PC-9 (cell line): Measurements from ENCODE around the gene MAN1C1. TPM values are rescaled to one million over a fixed set of nuclear protein-coding genes. Genes with fewer than 3 reads are reported as not detected.
A peak's percentile ranks its signal among the peaks of the same experiment; 100 is the strongest.

ENCODE experiments used
- BruUV-seq: library from RNA; stranded (reverse); fragments of 400-500 nt; replicated peaks from 2 replicates; lab custom pipeline; 2021; lab: Mats Ljungman, UMichigan
- CTCF ChIA-PET: fragments of 300-600 bp; sonication (Branson Sonifier 250); formaldehyde crosslinking; loops from one replicate; lab custom pipeline; 2022; ENCODE audit warnings: antibody characterized with exemption; lab: Charles Lee
- POLR2A ChIA-PET: fragments of 300-600 bp; sonication (Branson Sonifier 250); formaldehyde crosslinking; loops from one replicate; lab custom pipeline; 2022; ENCODE audit warnings: antibody characterized with exemption; ENCODE audit not compliant: unreplicated experiment; lab: Charles Lee
- DNase-seq, 2 experiments: peaks; one replicate each; pipeline versions ENCODE4 v3.0.0 to v3.0.0-alpha.2; 2015 to 2022; ENCODE audit warnings: mixed read lengths in 1 of 2
- H2AFZ ChIP-seq: fragments of 200-600 bp; sonication (generic); 2 replicates; pipeline ENCODE4 v1.8.1; 2017; ENCODE audit warnings: antibody characterized with exemption
- H3F3A ChIP-seq: fragments of 200-600 bp; sonication (generic); 2 replicates; pipeline ENCODE4 v1.8.1; 2017; ENCODE audit warnings: antibody characterized with exemption, mild to moderate bottlenecking, low read depth; ENCODE audit not compliant: insufficient read depth
- H3K27ac ChIP-seq: fragments of 200-600 bp; sonication (generic); 2 replicates; pipeline ENCODE4 v1.6.1; 2016; ENCODE audit warnings: mixed run types
- H3K27me3 ChIP-seq: fragments of 200-600 bp; sonication (generic); 2 replicates; pipeline ENCODE4 v1.6.1; 2016; ENCODE audit warnings: low read depth, mixed run types; ENCODE audit not compliant: insufficient read depth
- H3K36me3 ChIP-seq: fragments of 200-600 bp; sonication (generic); 2 replicates; pipeline ENCODE4 v1.6.1; 2016; ENCODE audit warnings: low read depth, mixed run types
- H3K4me1 ChIP-seq: fragments of 200-600 bp; sonication (generic); replicated peaks from 2 replicates; pipeline ENCODE4 v1.6.1; 2016; ENCODE audit warnings: mixed run types; ENCODE audit not compliant: insufficient read depth
- H3K4me2 ChIP-seq: fragments of 200-600 bp; sonication (generic); 2 replicates; pipeline ENCODE4 v1.6.1; 2017; ENCODE audit warnings: mixed run types
- H3K4me3 ChIP-seq: fragments of 200-600 bp; sonication (generic); 2 replicates; pipeline ENCODE4 v1.6.1; 2016; ENCODE audit warnings: mixed run types
- H3K79me2 ChIP-seq: fragments of 200-600 bp; sonication (generic); 2 replicates; pipeline ENCODE4 v1.6.1; 2017; ENCODE audit warnings: low read depth, mixed run types
- H3K9me2 ChIP-seq: fragments of 200-600 bp; sonication (generic); 2 replicates; pipeline ENCODE4 v1.8.1; 2017; ENCODE audit warnings: mild to moderate bottlenecking; ENCODE audit not compliant: insufficient read depth
- H3K9me3 ChIP-seq: fragments of 200-600 bp; sonication (generic); 2 replicates; pipeline ENCODE4 v1.8.1; 2016; ENCODE audit warnings: low read depth; ENCODE audit not compliant: insufficient read depth
- H4K20me1 ChIP-seq: fragments of 200-600 bp; sonication (generic); 2 replicates; pipeline ENCODE4 v1.8.1; 2017; ENCODE audit not compliant: insufficient read depth
- CTCF ChIP-seq: fragments of 200-600 bp; sonication (generic); conservative IDR thresholded peaks from 2 replicates; pipeline ENCODE4 v1.6.1; 2017; ENCODE audit warnings: mixed run types, antibody characterized with exemption, mild to moderate bottlenecking, moderate library complexity
- EZH2 ChIP-seq: fragments of 200-600 bp; sonication (generic); IDR thresholded peaks from 2 replicates; pipeline ENCODE4 v1.8.0; 2017; ENCODE audit warnings: antibody characterized with exemption, low read depth
- intact Hi-C: fragments of 100-400 bp; cut with micrococcal nuclease; formaldehyde crosslinking; loops from one replicate; pipeline ENCODE4 v1.10.0; 2022; ENCODE audit not compliant: unreplicated experiment
- total RNA-seq: library from RNA; stranded (reverse); gene quantifications from 2 replicates; pipeline ENCODE4 v1.2.3, GENCODE V29; 2021

Gene MAN1C1
- total RNA-seq, 1 experiment from 2014 or later = 0.41 TPM

- H3K9me2 ChIP-seq = no peaks in the 10 kb centered on the region
- no peak overlapping the region for H2AFZ ChIP-seq
- H3K4me2 ChIP-seq = no peak overlapping the region
- H3K27ac ChIP-seq = no peak overlapping the region
- intact Hi-C loops = loop anchor here (10.0 kb wide), 1 partner anchor 571 kb away; the partner anchor contains the start of gene RSRP1
- no peaks in the 10 kb centered on the region for H3K36me3 ChIP-seq
- POLR2A ChIA-PET = interaction anchor here (0.8 kb wide), 1 partner anchor 73 kb away, joined by 9 read pairs; no protein-coding TSS in a partner anchor
- no peaks in the 10 kb centered on the region for H4K20me1 ChIP-seq
- no peak overlapping the region for H3K4me3 ChIP-seq
- H3K4me1 ChIP-seq = peaks cover 10% of the 10 kb centered on the region
- H3K79me2 ChIP-seq = peaks cover 11% of the 10 kb centered on the region; the same call in 1 of the 2 replicates
- H3K27me3 ChIP-seq = no peaks in the 10 kb centered on the region
- TF ChIP-seq CTCF (no peak), EZH2 (no peak)
- CTCF ChIA-PET = interaction anchor here (0.6 kb wide), 1 partner anchor 517 kb away, joined by 3 read pairs; no protein-coding TSS in a partner anchor
- H3K9me3 ChIP-seq = no peaks in the 10 kb centered on the region
- DNase-seq = no peak
- H3F3A ChIP-seq = peaks cover 10% of the 10 kb centered on the region
- no TSS peak for BruUV-seq
These were observed 198.9 kb downstream of the MAN1C1 start for GRCh38 chr1:25815208-25816111.

GRCh38 chr1:25816112-25816718 is 199.6 kb downstream of the MAN1C1 start:
- POLR2A ChIA-PET = interaction anchor here (0.6 kb wide), 2 partner anchors 11 to 419 kb away, joined by 8 to 13 read pairs; no protein-coding TSS in a partner anchor
- Histone ChIP-seq H3K9me2 (no peaks in the 10 kb centered on the region), H3F3A (peaks cover 10% of the 10 kb centered on the region), H3K79me2 (peaks cover 18% of the 10 kb centered on the region), H2AFZ (no peak overlapping the region), H3K4me1 (peaks cover 13% of the 10 kb centered on the region), H3K36me3 (no peaks in the 10 kb centered on the region), H3K27me3 (no peaks in the 10 kb centered on the region), H3K9me3 (no peaks in the 10 kb centered on the region), H3K4me3 (no peak overlapping the region), H4K20me1 (no peaks in the 10 kb centered on the region), H3K4me2 (no peak overlapping the region), H3K27ac (no peak overlapping the region)
- no peak for DNase-seq
- no peak for TF ChIP-seq EZH2
- TF ChIP-seq CTCF = no peak
- intact Hi-C loops = loop anchor here (10.0 kb wide), 1 partner anchor 571 kb away; the partner anchor contains the start of gene RSRP1
- CTCF ChIA-PET = interaction anchor here (0.6 kb wide), 1 partner anchor 518 kb away, joined by 3 read pairs; no protein-coding TSS in a partner anchor
- BruUV-seq = no TSS peak

- H3K27me3 ChIP-seq = no peaks in the 10 kb centered on the region
- CTCF ChIA-PET = interaction anchor here (0.6 kb wide), 1 partner anchor 652 kb away, joined by 4 read pairs; no protein-coding TSS in a partner anchor
- POLR2A ChIA-PET = interaction anchor here (0.7 kb wide), 1 partner anchor 165 kb away, joined by 4 read pairs; no protein-coding TSS in a partner anchor
- H3K9me3 ChIP-seq = no peaks in the 10 kb centered on the region
- TF ChIP-seq EZH2 = no peak
- no peak for TF ChIP-seq CTCF
- peak overlapping the region; percentile 98 for H3K4me2 ChIP-seq
- peaks cover 10% of the 10 kb centered on the region for H3F3A ChIP-seq
- peak overlapping the region; percentile 83; the same call in 1 of the 2 replicates for H3K4me3 ChIP-seq
- H3K4me1 ChIP-seq = peaks cover 16% of the 10 kb centered on the region
- no peaks in the 10 kb centered on the region for H3K9me2 ChIP-seq
- no TSS peak for BruUV-seq
- H3K79me2 ChIP-seq = peaks cover 27% of the 10 kb centered on the region
- H2AFZ ChIP-seq = no peak overlapping the region
- H3K27ac ChIP-seq = no peak overlapping the region
- no peaks in the 10 kb centered on the region for H4K20me1 ChIP-seq
- intact Hi-C loops = loop anchor here (10.0 kb wide), 1 partner anchor 573 kb away; the partner anchor contains the start of gene RSRP1
- DNase-seq = peak in 1 of 2 experiments; percentile 25
- no peaks in the 10 kb centered on the region for H3K36me3 ChIP-seq
These were observed 201.4 kb downstream of the MAN1C1 start for GRCh38 chr1:25817840-25818501.
